PC-3 (cell line): Measurements from ENCODE around the gene TRMU. TPM values are rescaled to one million over a fixed set of nuclear protein-coding genes. Genes with fewer than 3 reads are reported as not detected.

Experiments used
- ATAC-seq: fragments of 200-7000 bp; cut with Tn5 transposase; 2 replicates; pipeline ENCODE4 v1.9.1; 2020; ENCODE audit warnings: mild to moderate bottlenecking, moderate library complexity
- BruUV-seq: library from RNA; stranded (reverse); fragments of 400-500 nt; replicated peaks from 2 replicates; lab custom pipeline; 2021; lab: Mats Ljungman, UMichigan
- CTCF ChIA-PET: fragments of 300-600 bp; sonication (Branson Sonifier 250); formaldehyde crosslinking; loops from one replicate; lab custom pipeline; 2022; ENCODE audit warnings: antibody characterized with exemption; lab: Charles Lee
- POLR2A ChIA-PET: fragments of 300-600 bp; sonication (Branson Sonifier 250); formaldehyde crosslinking; loops from one replicate; lab custom pipeline; 2022; ENCODE audit warnings: antibody characterized with exemption; ENCODE audit not compliant: unreplicated experiment; lab: Charles Lee
- DNase-seq: peaks from one replicate; pipeline ENCODE4 v3.0.0-alpha.2; 2015
- H2AFZ ChIP-seq: fragments of 300-600 bp; sonication (generic); 2 replicates; pipeline ENCODE4 v1.6.0; 2016; ENCODE audit warnings: antibody characterized with exemption, low read length
- H3F3A ChIP-seq: fragments of 300-600 bp; sonication (generic); one replicate; pipeline ENCODE4 v1.6.0; 2017; ENCODE audit warnings: antibody characterized with exemption, low read length, control low read depth, mild to moderate bottlenecking; ENCODE audit not compliant: unreplicated experiment
- H3K27ac ChIP-seq: fragments of 300-600 bp; sonication (generic); 2 replicates; pipeline ENCODE4 v1.5.1; 2016; ENCODE audit warnings: mild to moderate bottlenecking, low read length
- H3K27me3 ChIP-seq: fragments of 300-600 bp; sonication (generic); 2 replicates; pipeline ENCODE4 v1.6.1; 2016; ENCODE audit warnings: low read length, mixed read lengths
- H3K36me3 ChIP-seq: fragments of 300-600 bp; sonication (generic); 2 replicates; pipeline ENCODE4 v1.6.1; 2016; ENCODE audit warnings: low read depth, mixed run types, low read length, mixed read lengths
- H3K4me1 ChIP-seq: fragments of 300-600 bp; sonication (generic); 2 replicates; pipeline ENCODE4 v1.5.1; 2016; ENCODE audit warnings: low read length; ENCODE audit not compliant: insufficient read depth
- H3K4me2 ChIP-seq: fragments of 300-600 bp; sonication (generic); 2 replicates; pipeline ENCODE4 v1.6.0; 2016; ENCODE audit warnings: low read length
- H3K4me3 ChIP-seq: fragments of 300-600 bp; sonication (generic); 2 replicates; pipeline ENCODE4 v1.5.1; 2016; ENCODE audit warnings: mild to moderate bottlenecking, low read length, mixed read lengths
- H3K79me2 ChIP-seq: fragments of 300-600 bp; sonication (generic); 2 replicates; pipeline ENCODE4 v1.6.1; 2017; ENCODE audit warnings: low read length, mixed read lengths
- H3K9ac ChIP-seq: fragments of 300-600 bp; sonication (generic); 2 replicates; pipeline ENCODE4 v1.6.0; 2016; ENCODE audit warnings: mild to moderate bottlenecking, low read length
- H3K9me2 ChIP-seq: fragments of 300-600 bp; sonication (generic); replicated peaks from 2 replicates; pipeline ENCODE4 v1.6.1; 2016; ENCODE audit warnings: mixed run types, low read length, mixed read lengths
- H3K9me3 ChIP-seq: fragments of 300-600 bp; sonication (generic); 2 replicates; pipeline ENCODE4 v1.6.1; 2016; ENCODE audit warnings: low read length, mixed read lengths
- H4K20me1 ChIP-seq: fragments of 300-600 bp; sonication (generic); 2 replicates; pipeline ENCODE4 v1.6.1; 2016; ENCODE audit warnings: low read length, mixed read lengths
- CTCF ChIP-seq: fragments of 300-600 bp; sonication (generic); conservative IDR thresholded peaks from 2 replicates; pipeline ENCODE4 v1.5.1; 2017; ENCODE audit warnings: antibody characterized with exemption, low read depth, mild to moderate bottlenecking, low read length
- EZH2 ChIP-seq: fragments of 300-600 bp; sonication (generic); IDR thresholded peaks from one replicate; pipeline ENCODE4 v1.6.1; 2017; ENCODE audit warnings: antibody characterized with exemption, mild to moderate bottlenecking, low read length; ENCODE audit not compliant: unreplicated experiment
- EZH2phosphoT487 ChIP-seq: fragments of 300-600 bp; sonication (generic); IDR thresholded peaks from 2 replicates; pipeline ENCODE4 v1.6.1; 2018; ENCODE audit warnings: mild to moderate bottlenecking, antibody characterized with exemption, low read length, borderline replicate concordance
- intact Hi-C: fragments of 100-400 bp; cut with micrococcal nuclease; formaldehyde crosslinking; loops from 2 replicates; pipeline ENCODE4 v1.9.0; 2023
- total RNA-seq: library from RNA; depleted of rRNA; stranded (reverse); fragments of >200 nt; gene quantifications from 2 replicates; pipeline ENCODE4 v1.2.3, GENCODE V29; 2014

The TRMU gene
- total RNA-seq, 1 experiment from 2014 or later, result 63.5 TPM

GRCh38 chr22:46366327-46366731, 30.8 kb downstream of the TRMU start:
- H3K27ac ChIP-seq, result no peak overlapping the region
- no peak overlapping the region for H3K4me2 ChIP-seq
- H3K9ac ChIP-seq, result no peak overlapping the region
- intact Hi-C loops, result no loop called here
- ATAC-seq, result no peak
- ChIA-PET CTCF (no interaction called here), POLR2A (interaction anchor here (0.6 kb wide), 1 partner anchor 133 kb away, joined by 21 read pairs; no protein-coding TSS in a partner anchor)
- H2AFZ ChIP-seq, result no peak overlapping the region
- H3K4me3 ChIP-seq, result no peak overlapping the region
- no peaks in the 10 kb centered on the region for H3K9me2 ChIP-seq
- H3K9me3 ChIP-seq, result no peaks in the 10 kb centered on the region
- no peak for TF ChIP-seq CTCF
- no peak for TF ChIP-seq EZH2phosphoT487
- no peak for TF ChIP-seq EZH2
- H3K36me3 ChIP-seq, result no peaks in the 10 kb centered on the region
- no peaks in the 10 kb centered on the region for H3K4me1 ChIP-seq
- no TSS peak for BruUV-seq
- H3F3A ChIP-seq, result no peaks in the 10 kb centered on the region
- no peak for DNase-seq
- no peaks in the 10 kb centered on the region for H3K79me2 ChIP-seq
- H3K27me3 ChIP-seq, result no peaks in the 10 kb centered on the region
- no peaks in the 10 kb centered on the region for H4K20me1 ChIP-seq

- H3K4me2 ChIP-seq, result no peak overlapping the region
- H3K9ac ChIP-seq, result no peak overlapping the region
- no peaks in the 10 kb centered on the region for H3K36me3 ChIP-seq
- H3K9me3 ChIP-seq, result no peaks in the 10 kb centered on the region
- TF ChIP-seq EZH2, result no peak
- no peak for TF ChIP-seq CTCF
- no peak for TF ChIP-seq EZH2phosphoT487
- no peak overlapping the region for H3K4me3 ChIP-seq
- H3K9me2 ChIP-seq, result no peaks in the 10 kb centered on the region
- DNase-seq, result no peak
- H2AFZ ChIP-seq, result no peak overlapping the region
- no peaks in the 10 kb centered on the region for H4K20me1 ChIP-seq
- no peaks in the 10 kb centered on the region for H3K27me3 ChIP-seq
- POLR2A ChIA-PET, result no interaction called here
- ATAC-seq, result peak; percentile 16
- no peaks in the 10 kb centered on the region for H3K4me1 ChIP-seq
- BruUV-seq, result no TSS peak
- H3F3A ChIP-seq, result no peaks in the 10 kb centered on the region
- no peaks in the 10 kb centered on the region for H3K79me2 ChIP-seq
- intact Hi-C loops, result loop anchor here (1.0 kb wide), 1 partner anchor 175 kb away; no protein-coding TSS in a partner anchor
- CTCF ChIA-PET, result interaction anchor here (1.3 kb wide), 2 partner anchors 26 to 175 kb away, joined by 4 to 7 read pairs; no protein-coding TSS in a partner anchor
- H3K27ac ChIP-seq, result no peak overlapping the region
Observed at GRCh38 chr22:46366801-46367706, 31.5 kb downstream of the TRMU start.
